ENCODE measurements around the gene ADCY2.

The ADCY2 gene

GRCh38 chr5:7794311-7794710, 398.4 kb downstream of the ADCY2 start:
- peaks cover 11% of the 10 kb centered on the region for H3K27me3 Mint-ChIP-seq
- no peaks in the 10 kb centered on the region for H3K4me1 Mint-ChIP-seq
- H3K27ac Mint-ChIP-seq, result no peak overlapping the region
- no peaks in the 10 kb centered on the region for H3K36me3 Mint-ChIP-seq
- no peaks in the 10 kb centered on the region for H3K9me3 Mint-ChIP-seq
- no peak overlapping the region for H3K4me3 Mint-ChIP-seq

GRCh38 chr5:7794823-7795222, 398.9 kb downstream of the ADCY2 start:
- H3K36me3 Mint-ChIP-seq, result no peaks in the 10 kb centered on the region
- no peaks in the 10 kb centered on the region for H3K9me3 Mint-ChIP-seq
- no peaks in the 10 kb centered on the region for H3K4me1 Mint-ChIP-seq
- H3K27ac Mint-ChIP-seq, result no peak overlapping the region
- peaks cover 11% of the 10 kb centered on the region for H3K27me3 Mint-ChIP-seq
- H3K4me3 Mint-ChIP-seq, result no peak overlapping the region

- no peaks in the 10 kb centered on the region for H3K4me1 Mint-ChIP-seq
- no peak overlapping the region for H3K27ac Mint-ChIP-seq
- H3K9me3 Mint-ChIP-seq, result no peaks in the 10 kb centered on the region
- peaks cover 11% of the 10 kb centered on the region for H3K27me3 Mint-ChIP-seq
- no peak overlapping the region for H3K4me3 Mint-ChIP-seq
- H3K36me3 Mint-ChIP-seq, result no peaks in the 10 kb centered on the region
Measured at GRCh38 chr5:7795306-7795705, 399.4 kb downstream of the ADCY2 start.

GRCh38 chr5:7801891-7802614, 406.1 kb downstream of the ADCY2 start:
- H3K27ac Mint-ChIP-seq, result no peak overlapping the region
- H3K27me3 Mint-ChIP-seq, result peaks cover 3% of the 10 kb centered on the region
- H3K9me3 Mint-ChIP-seq, result no peaks in the 10 kb centered on the region
- H3K4me1 Mint-ChIP-seq, result no peaks in the 10 kb centered on the region
- no peak overlapping the region for H3K4me3 Mint-ChIP-seq
- H3K36me3 Mint-ChIP-seq, result no peaks in the 10 kb centered on the region

- no peaks in the 10 kb centered on the region for H3K9me3 Mint-ChIP-seq
- H3K27me3 Mint-ChIP-seq, result peaks cover 3% of the 10 kb centered on the region
- H3K27ac Mint-ChIP-seq, result no peak overlapping the region
- H3K4me3 Mint-ChIP-seq, result no peak overlapping the region
- H3K4me1 Mint-ChIP-seq, result no peaks in the 10 kb centered on the region
- H3K36me3 Mint-ChIP-seq, result no peaks in the 10 kb centered on the region
Measured at GRCh38 chr5:7802855-7803254, 406.9 kb downstream of the ADCY2 start.

GRCh38 chr5:7803937-7804336, 408.0 kb downstream of the ADCY2 start:
- Mint-ChIP-seq H3K27ac (no peak overlapping the region), H3K36me3 (no peaks in the 10 kb centered on the region), H3K4me1 (no peaks in the 10 kb centered on the region), H3K4me3 (no peak overlapping the region), H3K27me3 (peaks cover 3% of the 10 kb centered on the region), H3K9me3 (no peaks in the 10 kb centered on the region)

- no peak overlapping the region for H3K27ac Mint-ChIP-seq
Measured at GRCh38 chr5:7805379-7805778, 409.4 kb downstream of the ADCY2 start.

GRCh38 chr5:7808998-7809397, 413.1 kb downstream of the ADCY2 start:
- Mint-ChIP-seq H3K9me3 (no peaks in the 10 kb centered on the region), H3K27me3 (peaks cover 12% of the 10 kb centered on the region), H3K4me1 (no peaks in the 10 kb centered on the region), H3K27ac (no peak overlapping the region), H3K36me3 (no peaks in the 10 kb centered on the region), H3K4me3 (no peak overlapping the region)

More at GRCh38 chr5:7805379-7805778, 409.4 kb downstream of the ADCY2 start:
- H3K4me3 Mint-ChIP-seq, result no peak overlapping the region
- H3K36me3 Mint-ChIP-seq, result no peaks in the 10 kb centered on the region
- no peaks in the 10 kb centered on the region for H3K9me3 Mint-ChIP-seq
- peaks cover 3% of the 10 kb centered on the region for H3K27me3 Mint-ChIP-seq
- H3K4me1 Mint-ChIP-seq, result no peaks in the 10 kb centered on the region

GRCh38 chr5:7811715-7812114, 415.8 kb downstream of the ADCY2 start:
- Mint-ChIP-seq H3K27me3 (peaks cover 19% of the 10 kb centered on the region), H3K9me3 (no peaks in the 10 kb centered on the region), H3K4me3 (no peak overlapping the region), H3K36me3 (no peaks in the 10 kb centered on the region), H3K27ac (no peak overlapping the region), H3K4me1 (no peaks in the 10 kb centered on the region)

- H3K4me3 Mint-ChIP-seq, result no peak overlapping the region
- peaks cover 21% of the 10 kb centered on the region for H3K27me3 Mint-ChIP-seq
- H3K36me3 Mint-ChIP-seq, result no peaks in the 10 kb centered on the region
- H3K27ac Mint-ChIP-seq, result no peak overlapping the region
- H3K4me1 Mint-ChIP-seq, result no peaks in the 10 kb centered on the region
- H3K9me3 Mint-ChIP-seq, result no peaks in the 10 kb centered on the region
Measured at GRCh38 chr5:7813007-7813406, 417.1 kb downstream of the ADCY2 start.

GRCh38 chr5:7813576-7813975, 417.6 kb downstream of the ADCY2 start:
- no peaks in the 10 kb centered on the region for H3K9me3 Mint-ChIP-seq
- no peak overlapping the region for H3K27ac Mint-ChIP-seq
- no peak overlapping the region for H3K4me3 Mint-ChIP-seq
- H3K4me1 Mint-ChIP-seq, result no peaks in the 10 kb centered on the region
- H3K36me3 Mint-ChIP-seq, result no peaks in the 10 kb centered on the region
- H3K27me3 Mint-ChIP-seq, result peaks cover 21% of the 10 kb centered on the region

- no peaks in the 10 kb centered on the region for H3K4me1 Mint-ChIP-seq
- peaks cover 24% of the 10 kb centered on the region for H3K27me3 Mint-ChIP-seq
- H3K27ac Mint-ChIP-seq, result no peak overlapping the region
- H3K4me3 Mint-ChIP-seq, result no peak overlapping the region
- no peaks in the 10 kb centered on the region for H3K9me3 Mint-ChIP-seq
- H3K36me3 Mint-ChIP-seq, result no peaks in the 10 kb centered on the region
Measured at GRCh38 chr5:7814816-7815215, 418.9 kb downstream of the ADCY2 start.

GRCh38 chr5:7815892-7816534, 420.1 kb downstream of the ADCY2 start:
- H3K4me1 Mint-ChIP-seq, result no peaks in the 10 kb centered on the region
- H3K9me3 Mint-ChIP-seq, result no peaks in the 10 kb centered on the region
- no peak overlapping the region for H3K4me3 Mint-ChIP-seq
- H3K36me3 Mint-ChIP-seq, result no peaks in the 10 kb centered on the region
- H3K27ac Mint-ChIP-seq, result no peak overlapping the region
- peaks cover 24% of the 10 kb centered on the region for H3K27me3 Mint-ChIP-seq

- Mint-ChIP-seq H3K27ac (no peak overlapping the region), H3K4me1 (no peaks in the 10 kb centered on the region), H3K27me3 (peaks cover 27% of the 10 kb centered on the region)
Measured at GRCh38 chr5:7816535-7816901, 420.6 kb downstream of the ADCY2 start.

GRCh38 chr5:7822449-7822848, 426.5 kb downstream of the ADCY2 start:
- Mint-ChIP-seq H3K9me3 (no peaks in the 10 kb centered on the region), H3K27me3 (peaks cover 8% of the 10 kb centered on the region), H3K4me3 (no peak overlapping the region), H3K27ac (no peak overlapping the region), H3K4me1 (no peaks in the 10 kb centered on the region), H3K36me3 (no peaks in the 10 kb centered on the region)

More at GRCh38 chr5:7816535-7816901, 420.6 kb downstream of the ADCY2 start:
- Mint-ChIP-seq H3K4me3 (no peak overlapping the region), H3K9me3 (no peaks in the 10 kb centered on the region), H3K36me3 (no peaks in the 10 kb centered on the region)

- Mint-ChIP-seq H3K36me3 (no peaks in the 10 kb centered on the region), H3K27ac (no peak overlapping the region), H3K9me3 (no peaks in the 10 kb centered on the region), H3K27me3 (peaks cover 8% of the 10 kb centered on the region), H3K4me3 (no peak overlapping the region), H3K4me1 (no peaks in the 10 kb centered on the region)
Measured at GRCh38 chr5:7823594-7823993, 427.7 kb downstream of the ADCY2 start.
